H1 (cell line): ENCODE measurements around the gene ZNF362.

Experiments
- ASH2L ChIP-seq: fragments of 200-600, 300-600 bp; sonication (generic); IDR thresholded peaks from one replicate; pipeline ENCODE4 v1.7.1; 2017; ENCODE audit warnings: low read length
- BCL11A ChIP-seq, 2 experiments: IDR thresholded peaks; one replicate each; pipeline ENCODE4 v1.6.1; 2011; ENCODE audit warnings: low read depth in 2 of 2, low read length in 2 of 2, mild to moderate bottlenecking in 2 of 2
- BRCA1 ChIP-seq: IDR thresholded peaks from 2 replicates; pipeline ENCODE4 v1.6.1; 2012; ENCODE audit warnings: low read depth, low read length, improper control_type of control experiment
- CBX5 ChIP-seq: fragments of 300-800, 300-1000 bp; sonication (generic); IDR thresholded peaks from 2 replicates; pipeline ENCODE4 v1.7.1; 2016; ENCODE audit warnings: antibody characterized with exemption, low read length, low read depth
- CEBPB ChIP-seq: IDR thresholded peaks from 2 replicates; pipeline ENCODE4 v1.6.1; 2012; ENCODE audit warnings: low read depth, low read length
- EZH2 ChIP-seq: fragments of 200-600 bp; sonication (generic); IDR thresholded peaks from 2 replicates; pipeline ENCODE4 v1.7.1; 2012; ENCODE audit warnings: low read depth, mild to moderate bottlenecking, moderate library complexity, low read length, inconsistent platforms; ENCODE audit not compliant: severe bottlenecking
- HDAC6 ChIP-seq: IDR thresholded peaks from one replicate; pipeline ENCODE4 v1.7.1; 2012; ENCODE audit warnings: low read depth, mild to moderate bottlenecking, inconsistent platforms, low read length, moderate library complexity
- KDM5A ChIP-seq: fragments of 200-600 bp; IDR thresholded peaks from 2 replicates; pipeline ENCODE4 v1.7.1; 2012; ENCODE audit warnings: mild to moderate bottlenecking, low read length, inconsistent platforms, mixed read lengths
- POLR2A ChIP-seq, 2 experiments: IDR thresholded peaks; 1 replicate in 1 of 2; 2 replicates in 1 of 2; pipeline ENCODE4 v1.6.1; 2011; ENCODE audit warnings: low read depth in 2 of 2, low read length in 2 of 2, mild to moderate bottlenecking in 2 of 2; ENCODE audit errors: control extremely low read depth in 1 of 2
- POLR2AphosphoS5 ChIP-seq: IDR thresholded peaks from 2 replicates; pipeline ENCODE4 v1.6.1; 2011; ENCODE audit warnings: low read depth, low read length
- RAD21 ChIP-seq, 2 experiments: IDR thresholded peaks in 1 of 2; conservative IDR thresholded peaks in 1 of 2; 2 replicates each; pipeline ENCODE4 v1.6.1; 2011; ENCODE audit warnings: low read depth in 2 of 2, low read length in 2 of 2, improper control_type of control experiment in 1 of 2, inconsistent platforms in 1 of 2, mild to moderate bottlenecking in 1 of 2, moderate library complexity in 1 of 2
- RNF2 ChIP-seq: fragments of 200-900, 300-1000 bp; sonication (generic); IDR thresholded peaks from 2 replicates; pipeline ENCODE4 v1.7.1; 2016; ENCODE audit warnings: borderline replicate concordance, low read depth, mild to moderate bottlenecking, antibody characterized with exemption, low read length; ENCODE audit not compliant: poor library complexity, severe bottlenecking; ENCODE audit errors: missing control alignments
- SRF ChIP-seq: IDR thresholded peaks from 2 replicates; pipeline ENCODE4 v1.6.1; 2011; ENCODE audit warnings: mild to moderate bottlenecking, low read depth, low read length, moderate library complexity
- TF ChIP-seq, protein P1 (sequence below), 3 experiments: IDR thresholded peaks; 1 replicate in 2 of 3; 2 replicates in 1 of 3; pipeline versions ENCODE4 v1.5.1 to v1.6.1; 2011; ENCODE audit warnings: low read length in 3 of 3, mild to moderate bottlenecking in 3 of 3, inconsistent platforms in 2 of 3, low read depth in 1 of 3, moderate library complexity in 1 of 3; ENCODE audit not compliant: insufficient read depth in 1 of 3; ENCODE audit errors: control extremely low read depth in 1 of 3

DNA sequence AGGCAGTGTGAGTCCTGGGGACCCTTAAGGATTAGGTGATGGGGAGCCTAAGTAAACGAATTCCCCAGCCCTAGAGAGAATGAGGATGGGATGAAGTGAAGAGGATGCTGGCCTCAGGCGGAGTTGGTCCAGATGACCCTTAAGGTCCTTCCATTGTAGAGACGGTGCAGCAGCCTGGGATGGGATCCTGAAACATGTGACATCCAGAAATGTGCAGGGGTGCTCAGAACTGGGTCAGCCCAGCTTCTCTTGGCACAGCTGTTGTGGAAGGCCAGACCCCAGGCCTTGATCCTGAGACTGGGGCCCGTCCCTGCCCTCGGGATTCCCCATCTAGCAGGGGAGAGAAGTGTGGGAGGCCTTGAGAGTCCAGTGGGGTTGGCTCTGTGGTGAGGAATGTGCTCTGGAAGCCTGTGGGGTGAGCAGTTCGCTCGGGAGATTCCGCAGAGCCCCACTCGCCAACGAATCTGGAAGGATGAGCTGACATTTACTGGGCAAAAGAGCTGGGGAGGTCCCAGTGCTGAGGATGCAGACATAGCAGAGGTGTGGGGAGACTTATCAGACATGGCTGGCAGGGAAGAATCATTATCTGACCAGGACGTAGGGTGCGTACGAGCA lies 36.5 kb downstream of the ZNF362 start:
- TF ChIP-seq, protein P1, sequence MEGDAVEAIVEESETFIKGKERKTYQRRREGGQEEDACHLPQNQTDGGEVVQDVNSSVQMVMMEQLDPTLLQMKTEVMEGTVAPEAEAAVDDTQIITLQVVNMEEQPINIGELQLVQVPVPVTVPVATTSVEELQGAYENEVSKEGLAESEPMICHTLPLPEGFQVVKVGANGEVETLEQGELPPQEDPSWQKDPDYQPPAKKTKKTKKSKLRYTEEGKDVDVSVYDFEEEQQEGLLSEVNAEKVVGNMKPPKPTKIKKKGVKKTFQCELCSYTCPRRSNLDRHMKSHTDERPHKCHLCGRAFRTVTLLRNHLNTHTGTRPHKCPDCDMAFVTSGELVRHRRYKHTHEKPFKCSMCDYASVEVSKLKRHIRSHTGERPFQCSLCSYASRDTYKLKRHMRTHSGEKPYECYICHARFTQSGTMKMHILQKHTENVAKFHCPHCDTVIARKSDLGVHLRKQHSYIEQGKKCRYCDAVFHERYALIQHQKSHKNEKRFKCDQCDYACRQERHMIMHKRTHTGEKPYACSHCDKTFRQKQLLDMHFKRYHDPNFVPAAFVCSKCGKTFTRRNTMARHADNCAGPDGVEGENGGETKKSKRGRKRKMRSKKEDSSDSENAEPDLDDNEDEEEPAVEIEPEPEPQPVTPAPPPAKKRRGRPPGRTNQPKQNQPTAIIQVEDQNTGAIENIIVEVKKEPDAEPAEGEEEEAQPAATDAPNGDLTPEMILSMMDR (IDR thresholded peaks at IDR 0.05; ENCODE audit: control extremely low read depth in 1 of 3, insufficient read depth in 1 of 3, low read depth in 1 of 3, low read length in 3 of 3): no peak
- TF ChIP-seq SRF: no peak
- TF ChIP-seq POLR2A (IDR thresholded peaks at IDR 0.05; ENCODE audit: control extremely low read depth in 1 of 2, low read depth in 2 of 2, low read length in 2 of 2): no peak
- TF ChIP-seq ASH2L: no peak
- TF ChIP-seq EZH2: no peak
- no peak for TF ChIP-seq HDAC6
- TF ChIP-seq BRCA1: no peak
- TF ChIP-seq RAD21 (IDR thresholded peaks at IDR 0.05 in 1 of 2, conservative IDR thresholded peaks at IDR 0.05 in 1 of 2; ENCODE audit: low read depth in 2 of 2, low read length in 2 of 2): no peak
- no peak for TF ChIP-seq CBX5
- TF ChIP-seq POLR2AphosphoS5: no peak
- no peak for TF ChIP-seq BCL11A (IDR thresholded peaks at IDR 0.05; ENCODE audit: low read depth in 2 of 2, low read length in 2 of 2)
- TF ChIP-seq RNF2: no peak
- TF ChIP-seq KDM5A: no peak
- no peak for TF ChIP-seq CEBPB
